AG09309 (cell line): Measurements from ENCODE around the gene NTNG1.

Experiments used
- DNase-seq: peaks from one replicate; pipeline ENCODE4 v3.0.0-alpha.2; 2010; ENCODE audit warnings: low read depth
- H3K4me3 ChIP-seq: 2 replicates; pipeline ENCODE4 v1.5.1; 2011; ENCODE audit warnings: mild to moderate bottlenecking, low read depth, low read length, moderate library complexity; ENCODE audit not compliant: control insufficient read depth
- TF ChIP-seq, protein P1 (sequence below): IDR thresholded peaks from 2 replicates; pipeline ENCODE4 v1.5.1; 2011; ENCODE audit warnings: mild to moderate bottlenecking, low read depth, low read length, inconsistent platforms; ENCODE audit not compliant: insufficient read depth, control insufficient read depth; ENCODE audit errors: missing control alignments

Gene NTNG1

DNA sequence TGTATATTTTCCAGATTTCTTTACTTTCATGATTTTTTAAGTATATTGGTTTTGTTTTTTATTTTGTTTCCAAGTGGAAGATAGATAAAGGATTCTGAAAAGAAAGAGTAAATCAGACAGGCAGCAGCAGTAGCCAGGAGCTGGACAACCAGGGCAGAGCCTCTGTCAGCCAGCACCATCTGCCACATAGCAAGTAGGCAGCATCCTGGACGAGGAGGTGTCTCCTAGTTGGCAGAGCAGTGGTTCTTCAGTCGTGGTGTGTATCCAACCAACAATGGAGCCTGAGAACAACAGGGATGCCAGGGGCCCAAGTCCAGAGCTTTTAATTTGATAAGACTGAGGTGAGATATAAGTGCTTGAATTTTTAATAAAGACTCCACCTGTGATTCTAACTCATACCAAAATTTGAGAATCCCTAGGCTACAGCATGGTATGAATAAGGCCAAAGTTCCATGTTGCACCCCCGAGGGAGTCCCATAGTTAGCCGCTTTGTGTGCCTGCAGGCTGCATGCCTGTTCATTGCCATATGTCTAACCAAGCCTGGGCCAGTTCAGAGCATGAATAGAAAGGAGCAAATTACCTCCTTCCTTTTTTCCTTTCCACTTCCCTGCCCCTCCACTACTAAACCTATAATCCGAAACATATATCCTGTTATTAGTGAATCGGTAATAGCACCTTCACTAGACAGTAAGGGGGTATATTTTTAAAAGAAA is 153.2 kb downstream of the NTNG1 start:
- TF ChIP-seq, protein P1, sequence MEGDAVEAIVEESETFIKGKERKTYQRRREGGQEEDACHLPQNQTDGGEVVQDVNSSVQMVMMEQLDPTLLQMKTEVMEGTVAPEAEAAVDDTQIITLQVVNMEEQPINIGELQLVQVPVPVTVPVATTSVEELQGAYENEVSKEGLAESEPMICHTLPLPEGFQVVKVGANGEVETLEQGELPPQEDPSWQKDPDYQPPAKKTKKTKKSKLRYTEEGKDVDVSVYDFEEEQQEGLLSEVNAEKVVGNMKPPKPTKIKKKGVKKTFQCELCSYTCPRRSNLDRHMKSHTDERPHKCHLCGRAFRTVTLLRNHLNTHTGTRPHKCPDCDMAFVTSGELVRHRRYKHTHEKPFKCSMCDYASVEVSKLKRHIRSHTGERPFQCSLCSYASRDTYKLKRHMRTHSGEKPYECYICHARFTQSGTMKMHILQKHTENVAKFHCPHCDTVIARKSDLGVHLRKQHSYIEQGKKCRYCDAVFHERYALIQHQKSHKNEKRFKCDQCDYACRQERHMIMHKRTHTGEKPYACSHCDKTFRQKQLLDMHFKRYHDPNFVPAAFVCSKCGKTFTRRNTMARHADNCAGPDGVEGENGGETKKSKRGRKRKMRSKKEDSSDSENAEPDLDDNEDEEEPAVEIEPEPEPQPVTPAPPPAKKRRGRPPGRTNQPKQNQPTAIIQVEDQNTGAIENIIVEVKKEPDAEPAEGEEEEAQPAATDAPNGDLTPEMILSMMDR: no peak
- H3K4me3 ChIP-seq: no peak overlapping the region
- no peak for DNase-seq

DNA sequence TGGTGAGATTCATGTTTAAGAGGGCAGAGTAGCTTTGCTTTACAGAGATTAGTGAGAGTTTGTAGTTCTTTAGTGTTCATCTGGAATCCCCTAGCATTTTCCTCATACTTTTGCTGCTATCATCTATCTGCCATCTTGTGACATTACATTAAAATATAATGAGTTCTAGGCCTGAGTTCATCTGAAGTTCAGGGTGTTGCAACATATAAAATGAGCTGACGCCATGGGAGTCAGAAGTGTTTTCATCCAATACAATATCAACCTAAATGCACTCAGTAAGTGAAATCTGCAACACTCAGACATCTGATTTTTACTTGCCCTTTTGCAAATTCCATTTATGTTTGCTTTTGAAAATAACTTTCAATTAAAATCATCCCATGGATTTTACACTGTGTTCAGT is 153.8 kb downstream of the NTNG1 start:
- H3K4me3 ChIP-seq: no peak overlapping the region
- DNase-seq: no peak
- TF ChIP-seq, protein P1: no peak

DNA sequence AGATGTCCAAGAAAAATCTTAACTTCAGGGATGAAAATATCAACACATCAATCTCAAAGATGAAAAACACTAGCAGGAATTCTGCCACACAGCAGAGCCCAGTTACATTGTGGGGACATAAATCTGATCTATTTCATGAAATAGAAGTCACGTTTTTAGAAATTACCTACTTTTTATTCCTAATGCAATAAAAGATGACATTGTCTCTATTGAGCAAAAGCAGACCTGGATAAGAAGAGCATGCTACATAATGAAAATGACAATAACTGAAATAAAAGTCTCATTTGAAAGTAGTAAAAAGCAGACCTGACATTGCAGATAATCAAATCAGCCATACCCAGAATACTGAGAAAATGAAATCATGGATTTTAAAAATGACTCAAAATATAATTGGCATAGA is 156.8 kb downstream of the NTNG1 start:
- DNase-seq: no peak

DNA sequence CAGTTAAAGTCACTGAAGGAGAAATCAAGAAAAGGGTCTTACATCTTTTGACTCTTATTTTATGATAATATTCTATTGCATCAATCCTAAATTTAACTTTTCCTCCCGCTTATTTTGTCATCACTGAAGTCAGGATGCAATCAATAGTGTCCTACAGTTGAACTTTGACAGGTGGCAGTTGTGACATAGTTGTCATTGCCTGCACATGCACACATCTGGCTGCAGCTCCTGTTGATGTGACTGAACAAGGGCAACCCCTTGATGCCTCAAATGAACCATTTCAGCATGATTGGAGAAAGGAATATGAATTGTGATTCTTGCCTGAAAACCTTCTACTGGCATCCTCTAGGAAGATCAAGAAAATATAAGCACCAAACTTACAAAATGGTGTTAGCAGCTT is 157.7 kb downstream of the NTNG1 start:
- DNase-seq: no peak
- TF ChIP-seq, protein P1: no peak
- no peak overlapping the region for H3K4me3 ChIP-seq

More for the DNA sequence above, 156.8 kb downstream of the NTNG1 start:
- H3K4me3 ChIP-seq: no peak overlapping the region
- TF ChIP-seq, protein P1: no peak

DNA sequence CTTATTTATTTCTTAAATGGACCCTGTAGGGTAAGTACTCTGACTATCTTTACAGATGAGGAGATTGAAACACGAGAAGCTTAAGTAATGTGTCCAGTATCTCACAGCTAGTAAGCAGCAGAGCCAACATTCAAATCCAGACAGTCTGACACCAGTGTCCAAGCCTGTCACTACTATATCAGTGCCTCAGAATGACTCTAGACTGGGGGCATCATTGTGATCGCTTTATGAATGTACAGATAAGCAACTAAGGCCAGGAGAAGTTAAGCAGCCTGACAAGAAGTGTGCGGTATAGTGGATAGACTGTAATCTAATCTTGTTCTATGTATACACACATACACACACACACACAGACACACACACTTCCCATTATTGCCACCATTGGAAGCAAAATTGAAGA is 158.7 kb downstream of the NTNG1 start:
- TF ChIP-seq, protein P1: no peak
- no peak for DNase-seq

DNA sequence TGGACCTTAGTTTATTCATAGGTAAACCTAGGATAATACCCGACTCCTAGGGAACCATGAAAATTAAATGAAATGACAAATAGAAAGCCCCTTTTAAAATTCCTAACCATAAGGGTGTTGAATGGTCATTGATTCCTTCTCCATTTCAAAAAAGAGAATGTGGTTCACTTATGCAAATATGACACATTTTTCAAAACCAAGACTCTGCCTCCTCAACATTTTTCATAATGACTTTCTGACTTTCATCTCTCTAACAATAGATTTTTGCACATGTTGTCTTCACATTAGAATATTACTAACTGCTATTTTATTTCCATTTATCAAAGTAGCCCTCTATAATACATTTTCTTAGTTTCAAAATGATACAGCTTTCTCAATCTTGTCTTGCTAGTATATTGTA is 169.1 kb downstream of the NTNG1 start:
- no peak for DNase-seq
- TF ChIP-seq, protein P1: no peak
- no peak overlapping the region for H3K4me3 ChIP-seq

More for the DNA sequence above, 158.7 kb downstream of the NTNG1 start:
- no peak overlapping the region for H3K4me3 ChIP-seq
